Brain microvascular endothelial cell (primary cell): ENCODE data around the gene U2AF2.

Source experiments
- DNase-seq: peaks from one replicate; pipeline ENCODE4 v3.0.0-alpha.2; 2020
- H3K27ac ChIP-seq: fragments of 250-450 bp; sonication (Bioruptor Pico); 2 replicates; pipeline ENCODE4 v1.5.1; 2020; ENCODE audit warnings: mild to moderate bottlenecking, moderate library complexity
- H3K27me3 ChIP-seq: fragments of 250-450 bp; sonication (Bioruptor Pico); replicated peaks from 2 replicates; pipeline ENCODE4 v1.5.1; 2020; ENCODE audit warnings: mild to moderate bottlenecking
- H3K36me3 ChIP-seq: fragments of 250-450 bp; sonication (Bioruptor Pico); replicated peaks from 2 replicates; pipeline ENCODE4 v1.5.1; 2020; ENCODE audit warnings: mild to moderate bottlenecking
- H3K4me3 ChIP-seq: 2 replicates; pipeline ENCODE4 v1.5.1; 2011; ENCODE audit warnings: low read depth, mild to moderate bottlenecking, control low read depth, low read length, moderate library complexity
- in situ Hi-C: cut with HindIII; loops from 2 replicates; pipeline ENCODE4 v1.10.0; 2017; ENCODE audit warnings: low sequenced_read_pairs, low pct_ligation_motif_present
- TF ChIP-seq, protein P1 (sequence below): IDR thresholded peaks from 2 replicates; pipeline ENCODE4 v1.5.1; 2011; ENCODE audit warnings: low read depth, mild to moderate bottlenecking, moderate library complexity, low read length, control low read depth, inconsistent platforms; ENCODE audit errors: missing control alignments

Gene U2AF2

DNA sequence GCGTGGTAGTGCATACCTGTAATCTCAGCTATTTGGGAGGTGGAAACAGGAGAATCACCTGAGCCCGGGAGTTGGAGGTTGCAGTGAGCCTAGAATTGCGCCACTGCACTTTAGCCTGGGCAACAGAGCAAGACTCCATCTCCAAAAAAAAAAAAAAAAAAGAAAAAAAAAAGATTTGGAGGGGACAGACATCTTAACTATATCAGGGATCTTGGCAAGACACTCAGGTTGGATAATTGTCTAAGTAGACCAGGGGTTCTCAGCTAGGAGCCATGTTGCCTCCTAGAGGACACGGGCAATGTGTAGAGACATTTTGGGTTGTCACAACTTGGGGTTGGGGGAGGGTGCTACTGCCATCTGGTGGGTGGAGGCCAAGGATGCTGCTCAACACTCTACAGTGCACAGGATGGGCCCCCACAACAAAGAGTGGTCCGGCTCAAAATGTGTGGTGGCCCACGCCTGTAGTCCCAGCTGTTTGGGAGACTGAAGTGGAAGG, 15.9 kb upstream of the U2AF2 start:
- Histone ChIP-seq H3K4me3 (no peak overlapping the region), H3K27me3 (no peaks in the 10 kb centered on the region), H3K36me3 (no peaks in the 10 kb centered on the region), H3K27ac (no peak overlapping the region)
- TF ChIP-seq, protein P1, sequence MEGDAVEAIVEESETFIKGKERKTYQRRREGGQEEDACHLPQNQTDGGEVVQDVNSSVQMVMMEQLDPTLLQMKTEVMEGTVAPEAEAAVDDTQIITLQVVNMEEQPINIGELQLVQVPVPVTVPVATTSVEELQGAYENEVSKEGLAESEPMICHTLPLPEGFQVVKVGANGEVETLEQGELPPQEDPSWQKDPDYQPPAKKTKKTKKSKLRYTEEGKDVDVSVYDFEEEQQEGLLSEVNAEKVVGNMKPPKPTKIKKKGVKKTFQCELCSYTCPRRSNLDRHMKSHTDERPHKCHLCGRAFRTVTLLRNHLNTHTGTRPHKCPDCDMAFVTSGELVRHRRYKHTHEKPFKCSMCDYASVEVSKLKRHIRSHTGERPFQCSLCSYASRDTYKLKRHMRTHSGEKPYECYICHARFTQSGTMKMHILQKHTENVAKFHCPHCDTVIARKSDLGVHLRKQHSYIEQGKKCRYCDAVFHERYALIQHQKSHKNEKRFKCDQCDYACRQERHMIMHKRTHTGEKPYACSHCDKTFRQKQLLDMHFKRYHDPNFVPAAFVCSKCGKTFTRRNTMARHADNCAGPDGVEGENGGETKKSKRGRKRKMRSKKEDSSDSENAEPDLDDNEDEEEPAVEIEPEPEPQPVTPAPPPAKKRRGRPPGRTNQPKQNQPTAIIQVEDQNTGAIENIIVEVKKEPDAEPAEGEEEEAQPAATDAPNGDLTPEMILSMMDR: peak; percentile 72
- no peak for DNase-seq
- in situ Hi-C loops: no loop called here

DNA sequence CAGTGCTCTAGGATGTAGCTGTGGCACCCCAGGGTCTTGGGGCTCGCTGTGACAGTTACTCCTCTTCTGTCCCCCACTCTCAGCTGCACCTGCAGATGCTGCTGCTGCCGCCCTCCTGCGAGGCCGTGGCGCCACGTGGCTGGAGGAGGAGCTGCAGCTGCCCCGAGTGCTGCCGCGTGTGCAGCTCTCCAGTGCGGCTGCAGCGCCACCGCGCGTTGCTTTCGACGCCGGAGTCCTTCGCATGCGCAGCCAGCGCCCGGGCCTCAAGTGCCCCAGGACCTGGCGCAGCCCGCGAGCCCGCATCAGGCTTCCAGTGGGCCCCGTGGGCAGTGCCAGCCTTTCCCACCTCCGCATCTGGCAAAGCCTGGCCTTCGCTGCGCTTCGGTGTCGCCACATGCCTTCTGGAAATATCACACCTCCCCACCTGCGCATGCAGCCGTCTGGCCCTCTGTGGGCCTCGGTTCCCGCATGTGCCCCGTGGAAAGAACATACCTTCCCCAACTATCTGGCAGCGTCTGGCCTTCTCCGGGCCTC, 14.7 kb upstream of the U2AF2 start:
- Histone ChIP-seq H3K36me3 (peaks cover 3% of the 10 kb centered on the region), H3K4me3 (peak overlapping the region; percentile 80), H3K27me3 (no peaks in the 10 kb centered on the region), H3K27ac (peak overlapping the region; percentile 82)
- DNase-seq: peak; percentile 53
- in situ Hi-C loops: no loop called here
- TF ChIP-seq, protein P1: peak; percentile 53

DNA sequence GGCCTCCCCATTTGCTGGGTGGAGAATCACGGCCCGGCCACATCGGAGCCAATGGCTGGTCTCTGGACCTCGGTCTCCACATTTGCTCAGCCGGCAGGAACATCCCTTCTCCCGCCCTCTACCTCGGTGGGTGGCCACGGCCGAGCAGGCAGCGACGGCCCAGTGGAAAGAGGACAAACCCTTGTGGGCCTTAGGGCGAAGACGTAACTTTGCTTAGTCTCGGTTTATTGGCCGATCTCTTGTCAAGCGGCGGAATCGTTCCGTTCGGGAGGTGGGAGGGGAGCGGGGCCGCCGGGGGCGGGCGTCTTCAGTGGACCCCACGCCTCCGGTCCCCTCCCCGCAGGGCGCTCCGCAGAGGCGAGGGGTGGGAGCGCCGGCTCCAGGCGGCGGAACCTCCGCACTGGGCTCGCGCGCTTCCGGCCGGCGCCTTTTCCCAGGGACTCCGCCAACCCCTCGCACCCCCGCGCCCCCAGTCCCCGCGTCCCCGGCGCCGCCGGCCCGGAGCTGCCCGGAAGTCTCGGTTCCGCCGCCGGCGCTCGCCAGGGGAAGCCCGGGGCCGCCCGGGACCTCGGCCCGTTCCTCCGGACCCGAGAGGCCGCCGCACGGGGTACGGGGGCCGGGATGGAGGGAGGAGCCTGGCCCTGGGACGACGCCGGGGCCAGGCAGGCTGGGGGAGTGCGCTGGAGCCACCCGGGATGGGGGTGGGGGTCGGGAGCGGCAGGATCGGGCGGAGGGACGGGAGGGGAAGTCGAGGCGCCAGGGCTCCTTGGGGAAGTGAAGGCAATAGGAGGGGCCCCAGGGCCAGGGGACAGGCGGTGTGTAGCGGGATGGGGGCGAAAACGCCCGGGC, 14.0 kb upstream of the U2AF2 start, which contains the start of gene ZNF580:
TSS of gene ZNF580 (plus strand) at position 426 of the 849 bp plus-strand sequence. CDS start 1,507 bp downstream, outside the sequence.
- in situ Hi-C loops: no loop called here
- Histone ChIP-seq H3K27ac (peak within 1 kb of the TSS; percentile 82), H3K27me3 (no peaks in the 10 kb centered on the region), H3K4me3 (peak within 1 kb of the TSS; percentile 80), H3K36me3 (peaks cover 8% of the 10 kb centered on the region)
- TF ChIP-seq, protein P1: no peak
- peak; percentile 75 for DNase-seq

DNA sequence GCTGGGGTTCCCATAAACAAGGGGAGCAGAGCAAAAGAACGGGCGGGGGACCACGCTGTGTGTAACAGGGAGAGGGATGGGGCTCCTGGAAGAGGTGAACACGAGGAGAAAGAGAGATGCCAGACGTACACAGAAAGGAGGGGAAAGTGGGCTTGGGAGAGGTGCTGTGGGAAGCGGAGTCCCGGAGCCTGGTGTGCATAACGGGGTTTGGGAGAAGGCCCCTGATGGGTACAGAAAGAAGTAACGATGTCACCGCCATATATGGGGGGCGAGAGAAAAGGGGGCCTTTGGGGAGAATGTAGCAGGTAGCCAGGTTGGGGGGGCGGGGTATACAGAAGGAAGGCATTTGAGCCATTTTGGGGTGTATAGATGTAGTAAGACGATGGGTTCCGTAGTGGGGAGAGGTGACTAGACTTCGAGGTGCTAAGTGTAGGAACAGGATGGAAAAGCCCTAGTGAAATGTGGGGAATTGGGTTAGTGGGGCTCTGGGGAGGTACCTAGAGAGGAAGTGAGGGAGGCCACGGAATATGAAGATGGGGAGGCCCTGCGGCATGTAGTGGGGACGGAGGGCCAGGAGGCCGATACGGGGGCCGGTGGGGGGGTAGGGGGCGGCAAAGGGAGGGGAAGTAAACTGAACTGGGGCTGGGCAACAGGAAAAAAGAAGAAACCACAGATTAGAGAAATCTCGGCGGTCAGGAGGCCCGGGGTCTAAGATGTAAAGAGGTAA, 13.2 kb upstream of the U2AF2 start:
- no peaks in the 10 kb centered on the region for H3K27me3 ChIP-seq
- peak overlapping the region; percentile 80 for H3K4me3 ChIP-seq
- DNase-seq: no peak
- TF ChIP-seq, protein P1: no peak
- H3K36me3 ChIP-seq: peaks cover 8% of the 10 kb centered on the region
- H3K27ac ChIP-seq: peak overlapping the region; percentile 82
- in situ Hi-C loops: no loop called here

DNA sequence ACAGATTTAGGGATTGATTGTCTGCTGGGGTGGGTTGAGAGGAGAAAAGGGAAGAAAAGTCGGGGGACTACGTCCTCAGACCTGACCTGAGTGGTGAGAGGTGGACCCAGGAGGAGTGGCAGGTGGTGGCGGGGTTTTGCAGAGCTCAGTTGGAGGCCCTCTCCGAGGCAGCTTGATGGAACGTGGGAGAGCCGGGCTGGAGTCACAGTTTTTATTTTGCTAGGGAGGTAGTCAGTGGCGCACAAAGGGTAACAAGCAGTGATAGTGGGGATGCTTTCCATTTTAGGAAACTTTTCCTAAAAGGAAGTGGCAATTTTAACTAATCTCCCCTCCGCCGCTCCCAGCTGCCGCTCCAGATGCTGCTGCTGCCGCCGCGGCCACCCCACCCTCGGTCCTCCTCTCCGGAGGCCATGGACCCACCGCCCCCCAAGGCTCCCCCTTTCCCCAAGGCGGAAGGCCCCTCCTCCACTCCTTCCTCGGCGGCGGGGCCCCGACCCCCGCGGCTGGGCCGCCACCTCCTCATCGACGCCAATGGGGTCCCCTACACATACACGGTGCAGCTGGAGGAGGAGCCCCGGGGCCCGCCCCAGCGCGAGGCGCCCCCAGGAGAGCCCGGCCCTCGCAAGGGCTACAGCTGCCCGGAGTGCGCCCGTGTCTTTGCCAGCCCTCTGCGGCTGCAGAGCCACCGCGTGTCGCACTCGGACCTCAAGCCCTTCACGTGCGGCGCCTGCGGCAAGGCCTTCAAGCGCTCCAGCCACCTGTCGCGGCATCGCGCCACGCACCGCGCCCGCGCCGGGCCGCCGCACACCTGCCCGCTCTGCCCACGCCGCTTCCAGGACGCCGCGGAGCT, 12.5 kb upstream of the U2AF2 start:
- H3K27ac ChIP-seq: no peak overlapping the region
- H3K27me3 ChIP-seq: no peaks in the 10 kb centered on the region
- H3K36me3 ChIP-seq: peaks cover 8% of the 10 kb centered on the region
- TF ChIP-seq, protein P1: no peak
- peak overlapping the region; percentile 80 for H3K4me3 ChIP-seq
- DNase-seq: no peak
- in situ Hi-C loops: no loop called here
